ENCODE data around the gene AKR1C1. TPM values are rescaled to one million over a fixed set of nuclear protein-coding genes. Genes with fewer than 3 reads are reported as not detected.
A peak's percentile ranks its signal among the peaks of the same experiment; 100 is the strongest.

The AKR1C1 gene
- total RNA-seq, 4 donors from 2014 or later: 81.9 to 307 (median 222) TPM

- no peak overlapping the region for H3K4me3 ChIP-seq
- H3K4me1 ChIP-seq: peaks cover 0 to 14% (median 0%) of the 10 kb centered on the region in 3 donors
- no peak overlapping the region for H3K27ac ChIP-seq
- no peak for ATAC-seq
- H3K9me3 ChIP-seq: no peaks in the 10 kb centered on the region
- peaks cover 0 to 37% of the 10 kb centered on the region in 2 donors for H3K36me3 ChIP-seq
- TF ChIP-seq, protein P1, sequence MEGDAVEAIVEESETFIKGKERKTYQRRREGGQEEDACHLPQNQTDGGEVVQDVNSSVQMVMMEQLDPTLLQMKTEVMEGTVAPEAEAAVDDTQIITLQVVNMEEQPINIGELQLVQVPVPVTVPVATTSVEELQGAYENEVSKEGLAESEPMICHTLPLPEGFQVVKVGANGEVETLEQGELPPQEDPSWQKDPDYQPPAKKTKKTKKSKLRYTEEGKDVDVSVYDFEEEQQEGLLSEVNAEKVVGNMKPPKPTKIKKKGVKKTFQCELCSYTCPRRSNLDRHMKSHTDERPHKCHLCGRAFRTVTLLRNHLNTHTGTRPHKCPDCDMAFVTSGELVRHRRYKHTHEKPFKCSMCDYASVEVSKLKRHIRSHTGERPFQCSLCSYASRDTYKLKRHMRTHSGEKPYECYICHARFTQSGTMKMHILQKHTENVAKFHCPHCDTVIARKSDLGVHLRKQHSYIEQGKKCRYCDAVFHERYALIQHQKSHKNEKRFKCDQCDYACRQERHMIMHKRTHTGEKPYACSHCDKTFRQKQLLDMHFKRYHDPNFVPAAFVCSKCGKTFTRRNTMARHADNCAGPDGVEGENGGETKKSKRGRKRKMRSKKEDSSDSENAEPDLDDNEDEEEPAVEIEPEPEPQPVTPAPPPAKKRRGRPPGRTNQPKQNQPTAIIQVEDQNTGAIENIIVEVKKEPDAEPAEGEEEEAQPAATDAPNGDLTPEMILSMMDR (IDR thresholded peaks at IDR 0.05): no peak
- TF ChIP-seq EP300 (IDR thresholded peaks at IDR 0.05): no peak
- TF ChIP-seq POLR2AphosphoS5 (IDR thresholded peaks at IDR 0.05): no peak
- no peak for TF ChIP-seq POLR2A (IDR thresholded peaks at IDR 0.05)
- H3K27me3 ChIP-seq: no peaks in the 10 kb centered on the region
- 95 to 98% methylated on average over 4 of the region's 4 CpGs for WGBS, 2 donors (ENCODE audit: low coverage in 1 of 2)
Observed at GRCh38 chr10:4978870-4979269, 15.7 kb downstream of the AKR1C1 start.

DNA sequence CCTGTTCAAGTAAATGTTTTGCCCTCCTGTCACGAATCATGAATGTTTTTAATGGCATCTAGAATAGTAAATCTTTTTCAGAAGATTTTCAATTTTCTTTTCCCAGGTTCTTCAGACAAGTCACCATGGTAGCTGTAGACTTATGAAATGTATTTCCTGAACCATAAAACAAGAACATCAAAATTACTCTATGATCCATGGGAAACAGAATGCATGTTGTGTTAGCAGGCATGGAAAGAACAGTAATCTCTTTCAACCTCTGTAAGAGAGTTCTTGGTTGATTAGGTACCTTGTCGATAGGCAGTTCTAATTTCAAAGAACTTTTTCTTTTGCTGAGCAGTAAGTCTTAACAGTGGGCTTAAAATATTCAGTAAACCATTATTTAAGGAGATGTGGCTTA is 17.6 kb downstream of the AKR1C1 start:
- TF ChIP-seq, protein P1 (IDR thresholded peaks at IDR 0.05): no peak
- TF ChIP-seq POLR2AphosphoS5 (IDR thresholded peaks at IDR 0.05): no peak
- no peak for TF ChIP-seq EP300 (IDR thresholded peaks at IDR 0.05)
- no peak for TF ChIP-seq POLR2A (IDR thresholded peaks at IDR 0.05)
- WGBS, 2 donors (ENCODE audit: low coverage in 1 of 2): 87% methylated on average over 2 of the region's 2 CpGs; no CpG with 5 or more reads in 1 of the 2 donors
- no peak overlapping the region for H3K4me3 ChIP-seq
- peak overlapping the region in 1 of 4 donors; percentile 39 for H3K27ac ChIP-seq
- no peak for ATAC-seq
- H3K4me1 ChIP-seq: peaks cover 0 to 25% (median 8%) of the 10 kb centered on the region in 3 donors
- H3K36me3 ChIP-seq: peaks cover 0 to 27% of the 10 kb centered on the region in 2 donors
- no peaks in the 10 kb centered on the region for H3K27me3 ChIP-seq
- H3K9me3 ChIP-seq: no peaks in the 10 kb centered on the region

DNA sequence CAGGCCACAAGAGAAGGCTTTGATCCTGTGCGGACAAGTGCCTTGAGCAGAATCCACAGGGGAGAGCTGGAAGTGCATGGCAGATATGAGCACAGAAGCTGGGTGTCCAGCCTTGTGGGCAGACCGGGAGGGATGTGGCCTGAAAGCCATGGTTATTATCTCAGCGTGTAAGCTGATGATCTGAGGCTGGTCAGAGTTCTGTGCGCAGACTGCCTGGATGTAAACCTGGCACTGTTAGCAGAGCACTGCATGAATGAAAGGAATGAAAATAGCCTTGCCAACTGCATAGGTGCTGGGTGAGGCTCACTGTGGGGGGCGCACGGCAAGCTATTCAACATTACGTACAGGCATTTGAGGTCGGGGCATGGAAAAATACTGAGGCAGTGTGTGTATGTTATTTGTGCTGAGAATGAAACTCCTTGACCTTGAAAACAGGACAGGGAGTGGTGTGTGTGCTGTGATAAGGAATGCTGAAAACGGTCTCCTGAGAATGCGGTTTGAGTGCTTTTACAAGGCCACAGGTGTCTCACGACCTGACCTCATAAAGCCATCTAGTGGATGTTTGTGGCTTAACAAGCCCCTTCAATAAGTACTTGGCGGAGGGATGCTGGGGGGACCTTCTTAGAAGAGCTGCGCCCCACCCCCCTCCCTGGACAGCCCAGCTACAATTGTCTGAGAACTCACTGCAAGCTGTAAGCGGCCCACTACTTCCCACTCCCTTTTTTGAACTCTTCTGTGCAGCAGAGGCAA is 18.7 kb downstream of the AKR1C1 start:
- H3K27me3 ChIP-seq: no peaks in the 10 kb centered on the region
- H3K36me3 ChIP-seq: peaks cover 0 to 16% of the 10 kb centered on the region in 2 donors
- WGBS, 2 donors (ENCODE audit: low coverage in 1 of 2): 49 to 52% methylated on average over 7 to 8 of the region's 14 CpGs
- H3K4me3 ChIP-seq: no peak overlapping the region
- peaks cover 0 to 25% (median 8%) of the 10 kb centered on the region in 3 donors for H3K4me1 ChIP-seq
- ATAC-seq: peak; percentile 28
- no peaks in the 10 kb centered on the region for H3K9me3 ChIP-seq
- TF ChIP-seq, protein P1 (IDR thresholded peaks at IDR 0.05): peak; percentile 15 to 58 (median 50)
- TF ChIP-seq POLR2A (IDR thresholded peaks at IDR 0.05): no peak
- peak; percentile 7 for TF ChIP-seq POLR2AphosphoS5 (IDR thresholded peaks at IDR 0.05)
- no peak for TF ChIP-seq EP300 (IDR thresholded peaks at IDR 0.05)
- H3K27ac ChIP-seq: peak overlapping the region in 3 of 4 donors; percentile 39 to 46 (median 41)

DNA sequence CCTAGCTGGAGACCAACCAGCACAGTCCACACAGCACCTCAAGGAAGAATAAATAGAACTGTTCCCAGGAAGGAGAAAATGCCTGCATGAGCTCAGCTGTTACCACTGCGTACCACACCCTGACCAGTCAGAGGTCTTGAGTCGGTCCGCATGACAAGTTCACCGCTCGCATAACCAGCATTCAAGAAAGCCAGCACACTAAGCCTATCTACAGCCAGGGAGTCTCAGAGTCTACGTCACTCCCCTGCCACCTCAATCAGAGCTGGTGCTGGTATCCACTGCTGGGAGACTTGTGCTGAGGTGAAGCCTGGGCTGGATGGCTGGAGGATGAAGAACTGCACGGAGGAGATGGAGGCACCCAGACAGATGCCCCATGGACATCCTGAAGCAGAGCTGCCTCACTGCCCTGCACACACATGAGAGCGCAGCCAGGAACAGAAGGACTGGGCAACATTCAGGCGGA is 19.6 kb downstream of the AKR1C1 start:
- Histone ChIP-seq H3K36me3 (peaks cover 0 to 8% of the 10 kb centered on the region in 2 donors), H3K4me3 (no peak overlapping the region), H3K4me1 (peaks cover 0 to 25% (median 8%) of the 10 kb centered on the region in 3 donors), H3K27me3 (no peaks in the 10 kb centered on the region), H3K9me3 (no peaks in the 10 kb centered on the region), H3K27ac (peak overlapping the region in 2 of 4 donors; percentile 39 to 46)
- 61 to 81% methylated on average over 4 to 5 of the region's 9 CpGs for WGBS, 2 donors (ENCODE audit: low coverage in 1 of 2)
- TF ChIP-seq POLR2AphosphoS5 (IDR thresholded peaks at IDR 0.05) (peak; percentile 39), POLR2A (IDR thresholded peaks at IDR 0.05) (no peak)
- peak; percentile 24 for ATAC-seq

DNA sequence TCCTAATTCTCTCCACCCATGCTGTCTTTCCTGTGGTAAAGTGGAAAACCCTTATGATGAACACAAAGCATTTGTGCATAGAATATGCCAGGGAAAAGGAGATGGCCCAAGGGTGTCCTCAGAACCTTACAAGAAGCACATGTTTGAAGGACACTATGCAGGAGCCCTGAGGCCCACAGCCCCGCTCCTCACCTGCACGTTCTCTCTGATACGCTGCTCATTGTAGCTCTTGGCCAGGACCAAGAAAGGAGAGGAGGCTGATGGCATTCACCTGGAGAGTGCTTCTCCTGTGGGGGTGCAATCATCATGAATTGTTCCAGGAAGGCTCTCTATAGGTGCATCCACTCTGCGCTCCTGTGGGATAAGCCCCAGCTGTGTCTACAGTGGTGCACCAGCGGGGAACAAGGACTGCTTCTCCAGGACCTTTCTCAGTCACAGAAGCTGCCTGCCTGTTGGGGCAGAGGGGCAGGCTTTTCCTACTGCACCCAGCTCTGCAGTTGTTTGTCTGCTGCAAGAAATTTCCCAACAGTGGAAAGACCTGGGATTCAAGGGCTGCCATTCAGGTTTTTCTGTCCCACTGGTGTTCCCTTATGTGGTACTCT is 20.5 kb downstream of the AKR1C1 start:
- ATAC-seq: no peak
- no peak overlapping the region for H3K27ac ChIP-seq
- peaks cover 0 to 25% (median 8%) of the 10 kb centered on the region in 3 donors for H3K4me1 ChIP-seq
- no peak overlapping the region for H3K4me3 ChIP-seq
- peaks cover 0 to 5% of the 10 kb centered on the region in 2 donors for H3K36me3 ChIP-seq
- no peaks in the 10 kb centered on the region for H3K27me3 ChIP-seq
- no peak for TF ChIP-seq EP300 (IDR thresholded peaks at IDR 0.05)
- TF ChIP-seq, protein P1 (IDR thresholded peaks at IDR 0.05): no peak
- TF ChIP-seq POLR2AphosphoS5 (IDR thresholded peaks at IDR 0.05): no peak
- no peak for TF ChIP-seq POLR2A (IDR thresholded peaks at IDR 0.05)
- H3K9me3 ChIP-seq: no peaks in the 10 kb centered on the region
- WGBS, 2 donors (ENCODE audit: low coverage in 1 of 2): 86 to 96% methylated on average over 3 of the region's 5 CpGs
